ENCODE measurements around the gene EVI2B.

The EVI2B gene

GRCh38 chr17:31308372-31309334 is 5.2 kb downstream of the EVI2B start:
- H3K9me2 ChIP-seq (replicated peaks; ENCODE audit: insufficient read depth, low read length), result no peaks in the 10 kb centered on the region
- peaks cover 98% of the 10 kb centered on the region for H3K79me2 ChIP-seq (ENCODE audit: low read length)
- no peaks in the 10 kb centered on the region for H4K20me1 ChIP-seq (ENCODE audit: insufficient read depth, low read length)
- H3K4me1 ChIP-seq (ENCODE audit: low read length), result peaks cover 18% of the 10 kb centered on the region
- H3K9me3 ChIP-seq (replicated peaks; ENCODE audit: insufficient read depth, low read length), result no peaks in the 10 kb centered on the region
- H3K4me3 ChIP-seq (ENCODE audit: low read length), result peak overlapping the region; percentile 78
- no peaks in the 10 kb centered on the region for H3K27me3 ChIP-seq (replicated peaks; ENCODE audit: insufficient read depth, low read length)
- TF ChIP-seq EZH2 (optimal IDR thresholded peaks at IDR 0.05; ENCODE audit: low read depth, low read length) (no peak), CTCF (IDR thresholded peaks at IDR 0.05; ENCODE audit: low read length) (no peak), EZH2phosphoT487 (IDR thresholded peaks at IDR 0.05; ENCODE audit: low read length) (no peak)
- H3K27ac ChIP-seq (ENCODE audit: low read length), result peak overlapping the region; percentile 90; the same call in 1 of the 2 replicates
- H3F3A ChIP-seq (ENCODE audit: insufficient read depth, low read length), result peaks cover 34% of the 10 kb centered on the region
- peak overlapping the region; percentile 82; the same call in 1 of the 2 replicates for H3K9ac ChIP-seq (ENCODE audit: low read length)
- no peak overlapping the region for H2AFZ ChIP-seq (ENCODE audit: low read length)
- peaks cover 19% of the 10 kb centered on the region for H3K36me3 ChIP-seq (replicated peaks; ENCODE audit: insufficient read depth, low read length)
- H3K4me2 ChIP-seq (ENCODE audit: low read depth, low read length), result peak overlapping the region; percentile 94
- no peak for DNase-seq

- Histone ChIP-seq H3K4me2 (ENCODE audit: low read depth, low read length) (peak overlapping the region; percentile 94; the same call in 1 of the 2 replicates), H3K9me3 (replicated peaks; ENCODE audit: insufficient read depth, low read length) (no peaks in the 10 kb centered on the region), H3F3A (ENCODE audit: insufficient read depth, low read length) (peaks cover 27% of the 10 kb centered on the region), H3K79me2 (ENCODE audit: low read length) (peaks cover 95% of the 10 kb centered on the region), H3K27ac (ENCODE audit: low read length) (no peak overlapping the region), H3K4me1 (ENCODE audit: low read length) (peaks cover 18% of the 10 kb centered on the region), H3K36me3 (replicated peaks; ENCODE audit: insufficient read depth, low read length) (peaks cover 19% of the 10 kb centered on the region), H2AFZ (ENCODE audit: low read length) (no peak overlapping the region), H4K20me1 (ENCODE audit: insufficient read depth, low read length) (no peaks in the 10 kb centered on the region), H3K4me3 (ENCODE audit: low read length) (no peak overlapping the region), H3K9ac (ENCODE audit: low read length) (no peak overlapping the region), H3K9me2 (replicated peaks; ENCODE audit: insufficient read depth, low read length) (no peaks in the 10 kb centered on the region), H3K27me3 (replicated peaks; ENCODE audit: insufficient read depth, low read length) (no peaks in the 10 kb centered on the region)
- DNase-seq, result no peak
- TF ChIP-seq CTCF (IDR thresholded peaks at IDR 0.05; ENCODE audit: low read length), result no peak
- TF ChIP-seq EZH2 (optimal IDR thresholded peaks at IDR 0.05; ENCODE audit: low read depth, low read length), result no peak
- TF ChIP-seq EZH2phosphoT487 (IDR thresholded peaks at IDR 0.05; ENCODE audit: low read length), result no peak
Measured at GRCh38 chr17:31307640-31308039, 6.2 kb downstream of the EVI2B start.

- no peaks in the 10 kb centered on the region for H3K9me3 ChIP-seq (replicated peaks; ENCODE audit: insufficient read depth, low read length)
- H3K9me2 ChIP-seq (replicated peaks; ENCODE audit: insufficient read depth, low read length), result no peaks in the 10 kb centered on the region
- peaks cover 7% of the 10 kb centered on the region for H3K36me3 ChIP-seq (replicated peaks; ENCODE audit: insufficient read depth, low read length)
- no peak for TF ChIP-seq EZH2phosphoT487 (IDR thresholded peaks at IDR 0.05; ENCODE audit: low read length)
- TF ChIP-seq EZH2 (optimal IDR thresholded peaks at IDR 0.05; ENCODE audit: low read depth, low read length), result no peak
- TF ChIP-seq CTCF (IDR thresholded peaks at IDR 0.05; ENCODE audit: low read length), result no peak
- H3K79me2 ChIP-seq (ENCODE audit: low read length), result peaks cover 15% of the 10 kb centered on the region
- H3K4me1 ChIP-seq (ENCODE audit: low read length), result no peaks in the 10 kb centered on the region
- DNase-seq, result no peak
- no peak overlapping the region for H2AFZ ChIP-seq (ENCODE audit: low read length)
- H3K4me2 ChIP-seq (ENCODE audit: low read depth, low read length), result no peak overlapping the region
- no peak overlapping the region for H3K4me3 ChIP-seq (ENCODE audit: low read length)
- no peak overlapping the region for H3K27ac ChIP-seq (ENCODE audit: low read length)
- H3K27me3 ChIP-seq (replicated peaks; ENCODE audit: insufficient read depth, low read length), result no peaks in the 10 kb centered on the region
- no peak overlapping the region for H3K9ac ChIP-seq (ENCODE audit: low read length)
- H4K20me1 ChIP-seq (ENCODE audit: insufficient read depth, low read length), result no peaks in the 10 kb centered on the region
- H3F3A ChIP-seq (ENCODE audit: insufficient read depth, low read length), result 0 out of 2 replicates have a peak, but pooled peaks cover 4% of the 10 kb centered on the region
Measured at GRCh38 chr17:31299624-31300023, 14.2 kb downstream of the EVI2B start.

Data from MM.1S (cell line).